ENCODE results near the gene ARMC5. TPM values are rescaled to one million over a fixed set of nuclear protein-coding genes. Genes with fewer than 3 reads are reported as not detected.
"Not testable (repeated sequence)": the region's sequence is repeated elsewhere in the genome, so short reads cannot be mapped to it uniquely, and the experiment has no call there.

The ARMC5 gene
- total and polyA plus RNA-seq, 9 of the 15 experiments (the other 6 are each of a cell fraction or from before 2014, with no cell fraction given) = 0.11 to 13.5 (median 2.1) TPM

DNA sequence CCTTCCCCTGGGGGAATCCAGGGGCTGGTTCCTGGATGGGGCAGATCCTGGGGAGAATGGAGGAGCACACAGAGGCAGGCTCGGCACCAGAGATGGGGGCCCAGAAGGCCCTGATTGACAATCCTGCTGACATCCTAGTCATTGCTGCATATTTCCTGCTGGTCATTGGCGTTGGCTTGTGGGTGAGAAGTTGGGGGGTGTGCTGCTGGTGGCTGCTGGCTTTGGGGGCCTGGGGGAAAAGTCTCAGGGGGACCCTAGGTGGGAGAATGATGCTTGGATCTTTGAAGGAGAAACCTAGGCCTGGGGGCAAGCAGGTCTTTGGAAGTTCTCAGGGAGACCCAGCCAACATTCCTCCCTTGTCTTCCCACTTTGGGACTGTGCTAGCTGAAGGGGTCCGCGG, 23.8 kb downstream of the ARMC5 start, which contains the start of gene SLC5A2:
Gene SLC5A2 (plus strand): TSS at position 43 of the 400 bp plus-strand sequence. CDS start 14 bp downstream, at position 57.
- WGBS (ENCODE audit: insufficient coverage, low coverage, missing lambda C conversion rate) = 55% methylated on average over 1 of the region's 4 CpGs
- no peak for TF ChIP-seq HDAC8 (tag; IDR thresholded peaks at IDR 0.05)
- no peak for TF ChIP-seq L3MBTL2 (IDR thresholded peaks at IDR 0.05)
- no peak for TF ChIP-seq NFYB (IDR thresholded peaks at IDR 0.05; ENCODE audit: extremely low read depth, insufficient read length)
- TF ChIP-seq MYC (IDR thresholded peaks at IDR 0.05; ENCODE audit: low read depth, low read length) = no peak
- no peak for TF ChIP-seq MYC (CRISPR knock-in tag; IDR thresholded peaks at IDR 0.05; ENCODE audit: borderline replicate concordance, low read depth)
- no peak for TF ChIP-seq HES1 (IDR thresholded peaks at IDR 0.05; ENCODE audit: low read depth)
- TF ChIP-seq HNRNPLL (IDR thresholded peaks at IDR 0.05; ENCODE audit: low read depth, low read length, poor library complexity, severe bottlenecking) = no peak
- TF ChIP-seq SMARCA5 (IDR thresholded peaks at IDR 0.05) = no peak
- TF ChIP-seq RBM39 (optimal IDR thresholded peaks at IDR 0.05; ENCODE audit: low read depth, low read length) = no peak
- no peak for TF ChIP-seq ATF6 (CRISPR knock-in tag; IDR thresholded peaks at IDR 0.05)
- no peak for TF ChIP-seq NONO (IDR thresholded peaks at IDR 0.05; ENCODE audit: low read depth in 2 of 2, low read length in 1 of 2)
- TF ChIP-seq KDM1A (IDR thresholded peaks at IDR 0.05) = no peak
- no peak for TF ChIP-seq SAFB (IDR thresholded peaks at IDR 0.05; ENCODE audit: borderline replicate concordance, low read depth, low read length)
- DNase-seq (ENCODE audit: extremely low read depth in 1 of 4, low spot score in 3 of 4) (no peak), FAIRE-seq (no peak), ATAC-seq (no peak)
- H3K4me3 ChIP-seq = no peak within 1 kb of the TSS
- intact Hi-C loops (cut with micrococcal nuclease) (no loop called here), in situ Hi-C loops (cut with MboI) (no loop called here)
- H3K27me3 ChIP-seq (ENCODE audit: control insufficient read depth in 2 of 2, insufficient read depth in 2 of 2, low read length in 2 of 2) = no peaks in the 10 kb centered on the region
- no peak within 1 kb of the TSS for H3K27ac ChIP-seq (ENCODE audit: extremely low read depth, low read depth, low read length)
- H3K36me3 ChIP-seq (ENCODE audit: control insufficient read depth, insufficient read depth, low read length) = no peaks in the 10 kb centered on the region
- no TSS peak for BruUV-seq (replicated peaks)
- no peaks in the 10 kb centered on the region for H4K20me1 ChIP-seq (replicated peaks; ENCODE audit: control insufficient read depth, insufficient read depth, low read length)
- H3K9ac ChIP-seq (ENCODE audit: insufficient read depth in 1 of 2, low read depth in 2 of 2, low read length in 2 of 2) = no peak within 1 kb of the TSS
- H3K4me1 ChIP-seq (replicated peaks in 1 of 2; ENCODE audit: control insufficient read depth in 2 of 2, insufficient read depth in 2 of 2, low read length in 2 of 2) = peaks cover 24 to 33% of the 10 kb centered on the region in 2 experiments
- H2AFZ ChIP-seq (ENCODE audit: low read depth, low read length) = no peak within 1 kb of the TSS
- POLR2A ChIA-PET = no interaction called here
- no peaks in the 10 kb centered on the region for H3K9me3 ChIP-seq (replicated peaks; ENCODE audit: control insufficient read depth, insufficient read depth, low read depth, low read length)
- CTCF ChIA-PET (ENCODE audit: low intra/inter-chr PET ratio) = no interaction called here
- H3K9me1 ChIP-seq (ENCODE audit: control insufficient read depth, insufficient read depth, low read length) = no peaks in the 10 kb centered on the region
- H3K4me2 ChIP-seq (ENCODE audit: insufficient read depth, low read length) = no peak within 1 kb of the TSS
- no peaks in the 10 kb centered on the region for H3K79me2 ChIP-seq (ENCODE audit: control insufficient read depth, insufficient read depth, low read length)

DNA sequence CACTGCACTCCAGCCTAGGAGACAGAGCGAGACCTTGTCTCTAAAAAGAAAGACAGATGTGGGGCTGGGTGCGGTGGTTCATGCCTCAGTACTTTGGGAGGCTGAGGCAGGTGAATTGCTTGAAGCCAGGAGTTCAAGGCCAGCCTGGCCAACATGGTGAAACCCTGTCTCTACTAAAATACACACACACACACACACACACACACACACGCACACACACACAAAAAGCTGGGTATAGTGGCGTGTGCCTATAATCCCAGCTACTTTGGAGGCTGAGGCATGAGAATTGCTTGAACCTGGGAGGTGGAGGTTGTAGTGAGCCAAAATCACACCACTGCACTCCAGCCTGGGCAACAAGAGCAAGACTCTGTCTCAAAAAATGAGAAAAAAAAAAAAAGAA, 24.7 kb downstream of the ARMC5 start:
- DNase-seq (ENCODE audit: extremely low read depth in 1 of 4, low spot score in 3 of 4); intact Hi-C loops (cut with micrococcal nuclease); H2AFZ ChIP-seq (ENCODE audit: low read depth, low read length); FAIRE-seq; H3K9me3 ChIP-seq (replicated peaks; ENCODE audit: control insufficient read depth, insufficient read depth, low read depth, low read length); H3K27me3 ChIP-seq (ENCODE audit: control insufficient read depth in 2 of 2, insufficient read depth in 2 of 2, low read length in 2 of 2); H4K20me1 ChIP-seq (replicated peaks; ENCODE audit: control insufficient read depth, insufficient read depth, low read length); H3K36me3 ChIP-seq (ENCODE audit: control insufficient read depth, insufficient read depth, low read length); BruUV-seq (replicated peaks); H3K4me2 ChIP-seq (ENCODE audit: insufficient read depth, low read length); H3K9ac ChIP-seq (ENCODE audit: insufficient read depth in 1 of 2, low read depth in 2 of 2, low read length in 2 of 2); H3K79me2 ChIP-seq (ENCODE audit: control insufficient read depth, insufficient read depth, low read length); H3K9me1 ChIP-seq (ENCODE audit: control insufficient read depth, insufficient read depth, low read length); ATAC-seq; H3K27ac ChIP-seq (ENCODE audit: extremely low read depth, low read depth, low read length); in situ Hi-C loops (cut with MboI); H3K4me3 ChIP-seq: not testable (repeated sequence)
- WGBS (ENCODE audit: insufficient coverage, low coverage, missing lambda C conversion rate) = 61% methylated on average over 4 of the region's 4 CpGs
- CTCF ChIA-PET (ENCODE audit: low intra/inter-chr PET ratio) = interaction anchor here (0.7 kb wide), 1 partner anchor 226 kb away, joined by 4 read pairs; no protein-coding TSS in a partner anchor
- H3K4me1 ChIP-seq (replicated peaks in 1 of 2; ENCODE audit: control insufficient read depth in 2 of 2, insufficient read depth in 2 of 2, low read length in 2 of 2) = peaks cover 17 to 27% of the 10 kb centered on the region in 2 experiments
- POLR2A ChIA-PET = interaction anchor here (1.0 kb wide), 1 partner anchor 15 kb away, joined by 3 read pairs; no protein-coding TSS in a partner anchor
